ENCODE results near the gene GRM4. TPM values are rescaled to one million over a fixed set of nuclear protein-coding genes. Genes with fewer than 3 reads are reported as not detected.

Gene GRM4
- total and polyA plus RNA-seq, 11 donors = 0.20 TPM; not detected in 10

DNA sequence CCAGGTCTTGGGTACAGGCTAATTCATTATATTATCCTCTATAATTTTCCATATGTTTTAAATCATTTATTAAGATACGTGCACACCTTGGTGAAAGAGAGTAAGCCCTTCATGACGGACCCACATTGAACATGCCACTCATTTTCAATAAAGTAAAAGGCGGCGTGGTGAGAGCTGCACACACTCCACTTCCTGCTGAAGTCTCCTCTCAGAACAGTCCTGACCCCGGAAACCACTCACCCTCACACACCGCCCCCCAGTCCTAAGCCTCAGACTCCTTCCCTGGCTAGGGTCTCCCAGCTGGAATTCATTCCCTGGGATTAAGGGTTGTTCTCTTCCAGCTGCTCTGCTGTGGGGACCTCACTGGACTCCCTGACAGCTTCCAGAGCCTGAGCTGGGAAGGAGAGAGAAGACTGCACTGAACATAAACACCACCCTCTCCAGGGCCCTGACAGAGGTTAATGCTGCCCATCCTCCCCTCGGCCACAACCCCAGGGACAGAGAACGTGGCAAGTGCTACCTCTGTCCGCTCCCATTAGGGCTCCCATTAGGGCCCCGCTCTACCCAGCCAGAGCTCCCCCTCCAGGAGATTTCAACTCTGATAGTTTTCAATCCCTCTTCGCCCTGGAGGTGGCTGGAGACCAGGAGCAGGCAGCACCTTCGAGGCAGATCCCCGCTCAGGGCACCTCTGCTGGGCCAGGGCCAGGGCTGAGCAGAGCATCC, 24.8 kb downstream of the GRM4 start:
- H3K4me3 ChIP-seq = no peak overlapping the region

DNA sequence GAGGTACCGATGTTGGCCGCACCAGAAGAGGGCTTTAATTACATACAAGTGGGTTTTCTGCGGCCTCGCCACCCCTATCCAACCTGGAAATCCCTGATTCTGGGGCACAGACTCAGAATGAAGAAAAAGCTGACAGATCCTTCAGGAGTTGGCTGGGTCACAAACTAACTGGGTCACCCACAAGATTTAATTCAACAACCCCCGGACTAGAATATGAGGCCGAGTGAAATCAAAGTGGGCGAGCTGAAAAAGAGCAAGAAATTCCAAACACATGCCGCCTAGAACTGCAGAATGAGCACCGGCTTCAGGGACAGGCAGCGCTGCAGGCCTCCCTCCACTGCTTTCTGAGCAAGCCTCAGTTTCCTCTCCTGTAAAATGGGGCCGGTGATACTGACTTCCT, 30.0 kb downstream of the GRM4 start:
- intact Hi-C loops (cut with DNase I) = no loop called here

More for the DNA sequence above, 24.8 kb downstream of the GRM4 start:
- no peaks in the 10 kb centered on the region for H3K36me3 ChIP-seq
- ATAC-seq (no peak), DNase-seq (no peak)
- H3K27ac ChIP-seq = no peak overlapping the region
- peaks cover 0 to 44% (median 5%) of the 10 kb centered on the region in 9 donors for H3K27me3 ChIP-seq
- H3K9me3 ChIP-seq = no peaks in the 10 kb centered on the region
- WGBS, 4 donors = 39 to 52% (median 47%) methylated on average over 12 to 13 of the region's 13 CpGs
- no peak for TF ChIP-seq CTCF (IDR thresholded peaks at IDR 0.05)
- no peaks in the 10 kb centered on the region for H3K4me1 ChIP-seq
- intact Hi-C loops (cut with DNase I) = no loop called here

GRCh38 chr6:34115403-34115795, 30.5 kb downstream of the GRM4 start:
- Histone ChIP-seq H3K9me3 (no peaks in the 10 kb centered on the region), H3K36me3 (no peaks in the 10 kb centered on the region), H3K27me3 (peaks cover 0 to 34% (median 0%) of the 10 kb centered on the region in 9 donors), H3K27ac (no peak overlapping the region), H3K4me3 (no peak overlapping the region), H3K4me1 (no peaks in the 10 kb centered on the region)
- DNase-seq = no peak
- TF ChIP-seq CTCF (IDR thresholded peaks at IDR 0.05) = no peak
- TF ChIP-seq POLR2A (IDR thresholded peaks at IDR 0.05) = no peak
- WGBS, 4 donors = 24 to 37% (median 27%) methylated on average over 9 to 10 of the region's 10 CpGs
- intact Hi-C loops (cut with DNase I) = no loop called here
- ATAC-seq = no peak

More for the DNA sequence above, 30.0 kb downstream of the GRM4 start:
- DNase-seq (no peak), ATAC-seq (no peak)
- H3K9me3 ChIP-seq = no peaks in the 10 kb centered on the region
- WGBS, 4 donors = 74 to 83% (median 79%) methylated on average over 11 of the region's 11 CpGs
- no peaks in the 10 kb centered on the region for H3K36me3 ChIP-seq
- no peak for TF ChIP-seq CTCF (IDR thresholded peaks at IDR 0.05)
- no peak for TF ChIP-seq POLR2A (IDR thresholded peaks at IDR 0.05)
- H3K27me3 ChIP-seq = peaks cover 0 to 30% (median 0%) of the 10 kb centered on the region in 9 donors
- H3K4me3 ChIP-seq = no peak overlapping the region
- H3K4me1 ChIP-seq = no peaks in the 10 kb centered on the region
- H3K27ac ChIP-seq = no peak overlapping the region

DNA sequence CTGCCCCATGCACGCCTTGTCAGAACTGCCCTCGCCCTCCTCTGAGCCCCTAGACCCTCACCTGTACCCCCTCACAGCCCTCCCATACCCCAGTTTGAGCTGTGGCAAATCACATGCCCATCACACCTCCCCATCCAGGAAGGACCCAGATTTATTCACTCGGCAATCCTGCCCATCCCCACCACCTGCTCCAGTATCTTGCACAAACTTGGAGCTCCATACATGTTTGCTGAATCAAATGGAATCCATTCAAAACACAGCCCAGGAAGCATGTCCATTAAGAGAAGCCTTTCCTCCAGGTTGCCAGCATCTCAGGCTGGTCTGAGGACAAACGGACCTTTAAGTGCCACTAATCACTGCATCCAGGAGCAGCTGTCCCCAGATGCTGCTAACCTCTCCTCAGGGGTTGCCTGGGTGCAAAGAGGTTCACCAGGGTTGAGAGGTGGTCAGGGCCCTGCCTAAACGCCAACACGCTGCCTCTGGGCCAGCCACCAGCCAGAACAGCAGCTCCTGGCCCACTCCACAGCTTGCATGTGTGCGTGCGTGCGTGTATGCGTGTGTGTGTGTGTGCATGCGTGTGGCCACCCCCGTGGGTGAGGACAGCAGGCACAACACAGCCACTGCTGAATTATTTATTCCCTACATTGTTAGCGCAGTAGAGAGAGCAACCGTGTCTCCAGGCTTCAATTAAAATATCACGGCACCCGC, 31.0 kb downstream of the GRM4 start:
- Histone ChIP-seq H3K27ac (no peak overlapping the region), H3K4me1 (no peaks in the 10 kb centered on the region), H3K36me3 (no peaks in the 10 kb centered on the region), H3K4me3 (no peak overlapping the region), H3K27me3 (peaks cover 0 to 34% (median 0%) of the 10 kb centered on the region in 9 donors), H3K9me3 (no peaks in the 10 kb centered on the region)
- ATAC-seq = no peak
- intact Hi-C loops (cut with DNase I) = no loop called here
- TF ChIP-seq POLR2A (IDR thresholded peaks at IDR 0.05) = no peak
- TF ChIP-seq CTCF (IDR thresholded peaks at IDR 0.05) = no peak
- DNase-seq = no peak
- WGBS, 4 donors = 59 to 70% (median 69%) methylated on average over 16 of the region's 16 CpGs

Data from heart left ventricle (tissue), 16 donors.